IPS DF 19.7 (cell line): ENCODE data around the gene PGGHG.
"Not testable (repeated sequence)": the region's sequence is repeated elsewhere in the genome, so short reads cannot be mapped to it uniquely, and the experiment has no call there.

Source experiments
- DNase-seq: peaks from one replicate; pipeline ENCODE4 v3.0.0-alpha.2; 2013; ENCODE audit warnings: low read depth, low spot score

The PGGHG gene

DNA sequence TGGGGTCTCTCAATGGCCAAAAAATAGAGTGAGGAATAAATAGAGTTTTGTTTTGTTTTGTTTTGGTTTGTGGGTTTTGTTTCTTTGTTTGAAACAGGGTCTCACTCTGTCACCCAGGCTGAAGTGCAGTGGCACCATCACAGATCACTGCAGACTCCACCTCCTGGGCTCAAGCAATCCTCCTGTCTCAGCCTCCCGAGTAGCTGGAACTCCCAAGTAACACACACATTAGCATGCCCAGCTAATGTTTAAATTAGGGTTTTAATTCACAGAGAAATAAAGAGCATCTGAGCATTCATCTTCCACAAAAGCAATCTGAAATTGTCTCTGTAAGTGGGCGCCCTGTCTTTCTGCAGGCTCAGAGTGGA, 40.9 kb downstream of the PGGHG start:
- DNase-seq, result no peak

DNA sequence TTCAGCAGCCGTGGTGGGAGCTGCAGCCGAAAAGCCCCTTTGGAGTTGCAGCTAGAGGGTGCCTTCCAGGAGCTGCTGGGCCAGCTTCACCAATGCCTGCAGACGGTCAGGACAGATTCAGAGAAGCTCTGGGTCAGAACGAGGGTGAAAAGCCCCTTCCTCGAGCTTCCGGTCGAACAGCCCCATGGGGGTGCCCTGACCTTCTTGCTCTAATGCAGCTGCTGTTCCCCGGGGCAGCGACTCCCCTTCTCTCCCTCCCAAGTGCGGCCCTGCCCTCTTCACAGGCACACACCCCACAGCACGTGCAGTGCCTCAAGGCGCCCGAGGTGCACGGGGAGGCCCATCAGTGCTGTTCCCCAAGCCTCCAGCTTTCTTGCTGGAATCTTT, 41.4 kb downstream of the PGGHG start:
- DNase-seq, result no peak

DNA sequence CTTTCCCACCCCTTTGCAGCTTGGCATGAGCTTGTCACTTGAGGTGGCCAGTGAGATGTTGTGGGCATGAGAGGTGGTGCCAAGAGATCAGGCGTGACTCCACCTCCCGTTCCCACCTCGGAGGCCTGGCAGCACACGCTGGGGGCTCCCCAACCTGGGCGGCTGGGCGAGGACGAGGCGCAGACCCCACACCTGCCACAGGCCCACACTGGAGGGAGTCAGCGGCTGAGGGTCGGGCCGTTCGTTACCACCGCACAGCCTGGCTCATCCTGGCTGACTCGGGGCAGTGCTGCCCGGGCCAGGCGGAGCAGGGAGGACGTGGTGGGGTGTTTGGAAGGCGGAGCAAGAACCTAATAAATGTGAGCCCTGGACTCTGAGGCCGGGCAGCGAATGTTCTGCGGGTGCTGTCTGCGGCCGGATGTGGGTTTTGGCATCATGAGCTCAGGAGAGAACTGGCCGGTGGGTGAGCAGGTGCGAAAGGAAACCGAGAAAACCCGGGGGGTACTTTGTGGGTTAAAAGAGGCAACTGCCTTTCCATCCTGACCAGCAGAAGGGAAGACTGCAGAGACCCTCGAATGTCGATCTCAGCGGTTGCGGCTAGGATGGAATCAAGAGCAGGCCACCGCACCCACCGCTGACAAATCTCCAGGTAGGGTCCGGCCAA, 41.9 kb downstream of the PGGHG start:
- no peak for DNase-seq

DNA sequence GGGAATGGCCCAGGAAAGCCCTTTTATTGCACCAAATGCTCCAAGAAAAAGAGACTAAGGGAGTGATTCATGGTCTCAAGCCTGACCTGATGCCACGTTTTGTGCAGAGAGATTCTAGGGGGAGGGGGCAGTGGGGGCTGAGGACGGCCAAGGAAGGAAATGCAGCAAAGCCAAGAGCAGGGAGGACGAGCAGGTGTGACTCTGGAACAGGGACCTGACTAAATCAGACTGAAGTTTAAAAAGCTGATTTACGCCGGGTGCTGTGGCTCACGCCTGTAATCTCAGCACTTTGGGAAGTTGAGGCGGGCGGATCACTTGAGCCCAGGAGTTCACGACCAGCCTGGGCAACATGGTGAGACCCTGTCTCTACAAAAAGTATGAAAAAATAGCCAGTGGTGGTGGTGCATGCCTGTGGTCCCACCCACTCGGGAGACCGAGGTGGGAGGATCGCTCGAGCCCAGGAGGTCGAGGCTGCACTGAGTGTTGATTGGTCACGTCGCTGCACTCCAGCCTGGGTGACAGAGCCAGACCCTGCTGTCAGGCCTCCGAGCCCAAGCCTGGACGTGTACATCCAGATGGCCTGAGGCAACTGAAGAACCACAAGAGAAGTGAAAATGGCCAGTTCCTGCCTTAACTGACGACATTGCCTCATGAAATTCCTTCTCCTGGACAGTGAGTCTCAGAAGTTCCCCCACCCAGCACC, 42.6 kb downstream of the PGGHG start:
- DNase-seq, result no peak

DNA sequence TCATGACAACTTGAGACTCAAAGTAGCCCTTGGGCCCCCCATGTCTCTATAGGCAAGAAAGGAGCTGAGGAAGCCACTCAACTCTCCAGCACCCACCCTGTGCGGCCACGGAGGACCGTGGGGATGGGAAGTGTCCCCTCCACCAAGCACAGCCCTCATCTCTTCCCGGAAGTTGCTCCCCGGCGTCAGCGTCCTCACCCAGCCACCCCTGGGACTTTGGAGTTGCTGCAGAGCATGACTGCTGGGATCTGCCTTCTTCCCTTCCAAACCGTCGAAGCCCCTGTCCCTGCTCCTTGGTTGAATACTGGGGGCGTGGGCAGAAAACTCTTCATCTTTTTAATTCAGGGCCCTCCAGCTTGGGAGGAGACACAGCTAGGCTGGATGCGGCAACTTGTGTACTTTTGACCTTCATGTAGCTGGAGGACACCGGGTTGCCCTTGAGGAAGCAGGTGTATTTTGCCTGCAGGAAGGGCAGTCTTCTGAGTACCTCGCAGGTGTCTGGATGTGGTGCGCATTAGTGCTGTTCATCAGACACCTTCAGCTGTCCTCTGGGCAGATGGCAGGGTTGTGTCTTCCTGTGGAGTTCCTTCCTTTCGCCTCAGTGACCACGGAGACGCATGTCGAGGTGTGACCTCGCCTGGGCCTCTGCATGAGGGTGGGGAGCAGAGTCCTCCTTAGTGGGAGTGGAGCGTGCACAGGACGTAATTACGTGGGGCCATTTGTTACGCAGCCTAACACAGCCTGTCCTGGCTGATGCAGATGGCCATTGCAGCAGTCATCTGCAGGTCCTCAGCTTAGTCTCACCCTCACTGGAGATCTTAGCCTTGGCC, 43.9 kb downstream of the PGGHG start:
- DNase-seq, result no peak

DNA sequence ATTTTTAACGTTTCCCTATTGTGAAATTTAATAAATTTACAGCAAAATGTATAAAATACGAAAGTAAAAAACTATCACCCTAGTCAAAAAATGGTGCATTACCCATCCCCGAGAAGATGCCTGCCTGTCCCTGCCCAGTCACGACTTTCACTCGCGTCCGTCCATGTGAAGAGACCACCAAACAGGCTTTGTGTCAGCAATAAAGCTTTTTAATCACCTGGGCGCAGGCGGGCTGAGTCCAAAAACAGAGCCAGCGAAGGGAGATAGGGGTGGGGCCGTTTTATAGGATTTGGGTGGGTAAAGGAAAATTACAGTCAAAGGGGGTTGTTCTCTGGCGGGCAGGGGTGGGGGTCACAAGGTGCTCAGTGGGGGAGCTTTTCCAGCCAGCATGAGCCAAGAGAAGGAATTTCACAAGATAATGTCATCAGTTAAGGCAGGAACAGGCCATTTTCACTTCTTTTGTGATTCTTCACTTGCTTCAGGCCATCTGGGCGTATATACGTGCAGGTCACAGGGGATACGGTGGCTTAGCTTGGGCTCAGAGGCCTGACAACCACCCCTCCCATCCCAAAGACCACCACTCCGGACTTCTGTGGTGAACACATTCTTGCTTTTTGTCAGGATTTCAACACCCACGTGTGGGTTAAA, 44.8 kb downstream of the PGGHG start:
- not testable (repeated sequence) for DNase-seq

DNA sequence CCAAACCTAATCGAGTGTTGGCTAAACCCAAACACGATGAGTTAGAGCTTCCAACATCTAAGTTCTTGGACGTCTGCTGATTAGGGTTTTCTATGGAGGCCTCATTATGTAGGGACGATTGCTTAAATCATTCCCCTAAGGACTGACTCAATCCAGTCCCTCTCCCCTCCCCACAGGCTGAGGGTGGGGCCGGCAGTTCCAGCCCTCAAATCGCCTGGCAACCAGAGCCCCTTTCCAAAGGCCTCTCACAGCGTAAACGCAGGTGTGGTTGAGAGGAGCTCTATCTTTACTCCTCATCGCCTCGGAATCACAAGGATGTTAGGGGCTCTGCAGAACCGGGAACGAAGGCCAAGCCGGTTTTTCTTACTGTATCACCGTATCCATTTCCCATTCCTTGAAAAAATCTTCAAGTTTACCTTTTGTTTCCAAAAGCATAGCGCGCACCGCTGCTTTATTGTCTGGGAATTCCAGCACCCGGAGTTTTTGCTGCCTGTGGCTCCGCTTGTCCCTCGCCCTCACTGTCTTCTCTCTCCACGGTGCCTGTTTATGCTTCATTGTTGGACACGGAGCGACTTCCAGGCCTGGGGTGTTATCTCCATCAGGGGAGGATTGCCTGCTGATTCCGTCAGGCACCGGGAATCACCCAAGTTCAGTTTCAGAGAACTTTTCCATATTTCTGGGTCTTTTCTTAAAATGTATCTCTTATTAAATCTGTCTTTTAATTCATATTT, 45.5 kb downstream of the PGGHG start:
- DNase-seq, result no peak

DNA sequence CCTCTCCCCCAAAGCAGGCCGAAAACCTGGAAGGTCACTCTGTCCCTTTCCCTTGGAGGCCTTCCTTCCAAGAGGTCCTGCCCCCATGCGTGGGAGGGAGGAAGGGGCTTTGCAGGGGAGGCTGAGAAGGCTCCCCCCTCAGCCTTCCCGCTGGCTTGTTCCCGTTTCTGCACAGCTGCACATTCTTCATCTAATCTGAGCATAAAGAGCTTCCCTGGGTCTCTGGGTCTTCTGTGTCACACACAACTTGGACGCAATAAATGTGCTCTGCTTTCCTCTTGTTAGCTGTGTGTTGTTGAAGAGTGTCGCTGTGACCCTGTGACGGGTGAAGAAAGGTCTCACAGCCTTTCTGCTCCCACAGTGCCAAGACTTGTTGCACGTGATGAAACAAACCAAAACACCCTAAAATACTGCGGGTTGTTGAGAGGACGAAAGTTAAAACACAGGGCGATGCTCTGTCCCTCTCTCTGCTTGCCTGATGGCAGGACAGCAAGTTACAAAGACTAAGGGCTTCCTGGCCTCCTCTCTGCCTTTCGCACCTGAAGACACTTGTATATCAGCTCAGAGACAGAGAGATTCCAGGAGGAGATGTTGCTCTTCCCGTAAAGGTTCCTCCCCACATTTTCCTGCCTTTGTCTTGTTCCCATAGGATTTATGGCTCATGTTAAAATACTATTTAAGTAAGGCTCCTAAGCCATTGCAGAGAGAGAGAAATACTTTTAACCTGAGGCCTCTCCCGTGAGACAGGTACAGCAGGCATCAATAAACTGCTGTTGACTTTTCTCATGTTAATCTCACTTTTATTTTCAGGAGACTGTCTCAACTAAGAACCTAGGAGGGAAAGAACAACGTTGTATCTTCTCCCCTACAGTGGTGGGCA, 47.1 kb downstream of the PGGHG start:
- no peak for DNase-seq

DNA sequence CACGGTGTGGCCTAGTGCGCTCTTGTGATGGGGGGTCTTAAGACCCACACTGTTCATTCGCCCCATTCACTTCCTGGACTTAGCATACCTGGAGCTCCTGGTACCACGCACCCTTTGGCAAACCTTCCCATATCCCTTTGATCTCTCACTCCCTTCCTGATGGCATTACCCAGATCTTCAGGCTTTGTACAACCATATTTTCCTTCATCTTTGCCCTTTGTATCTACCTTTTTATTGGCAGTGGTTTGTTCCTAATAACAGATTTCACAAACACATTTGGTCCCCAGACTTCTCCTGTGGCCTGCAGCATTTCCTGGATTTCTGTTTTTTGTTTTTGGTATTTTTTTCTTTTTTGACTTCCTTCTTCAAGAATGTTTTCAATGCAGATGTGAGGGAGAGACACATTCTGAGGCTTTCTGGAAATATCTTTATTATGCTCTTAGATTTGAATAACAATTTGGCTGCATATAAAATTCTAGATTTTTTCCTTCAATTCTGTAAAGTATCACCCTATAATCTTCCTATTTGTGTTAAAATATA, 47.8 kb downstream of the PGGHG start:
- no peak for DNase-seq

DNA sequence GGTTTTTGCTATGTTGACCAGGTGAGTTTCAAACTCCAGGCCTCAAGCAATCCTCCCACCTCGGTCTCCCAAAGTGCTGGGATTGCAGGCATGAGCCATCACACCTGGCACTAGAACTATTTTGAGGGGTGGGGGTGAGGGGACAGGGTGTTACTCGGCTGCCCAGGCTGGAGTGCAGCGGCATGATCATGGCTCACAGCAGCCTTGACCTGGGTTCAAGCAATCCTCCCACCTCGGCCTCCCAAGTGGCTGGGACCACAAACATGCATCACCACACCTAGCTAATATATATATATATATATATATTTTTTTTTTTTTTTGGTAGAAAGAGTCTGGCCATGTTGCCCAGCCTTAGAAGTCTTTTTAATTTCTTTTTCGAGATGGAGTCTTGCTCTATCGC, 48.8 kb downstream of the PGGHG start:
- no peak for DNase-seq

DNA sequence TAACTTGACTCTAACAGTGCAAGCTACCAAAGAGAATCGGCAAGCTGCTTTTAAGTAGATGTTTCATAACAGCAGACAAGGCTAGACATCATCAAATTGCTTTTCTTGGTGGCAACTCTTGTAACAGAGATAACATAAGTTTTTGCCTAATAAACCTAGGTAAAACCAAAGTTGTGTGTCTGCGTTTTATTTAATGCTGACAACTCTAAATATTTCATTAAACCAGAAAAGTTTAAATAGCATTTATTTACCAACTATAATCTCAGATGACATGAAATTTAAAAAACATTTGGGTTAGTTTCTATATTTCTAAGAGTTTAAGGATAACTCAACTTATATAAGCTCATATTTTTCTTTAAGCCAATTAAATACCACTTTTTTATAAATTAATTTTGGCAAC, 51.0 kb downstream of the PGGHG start:
- no peak for DNase-seq

DNA sequence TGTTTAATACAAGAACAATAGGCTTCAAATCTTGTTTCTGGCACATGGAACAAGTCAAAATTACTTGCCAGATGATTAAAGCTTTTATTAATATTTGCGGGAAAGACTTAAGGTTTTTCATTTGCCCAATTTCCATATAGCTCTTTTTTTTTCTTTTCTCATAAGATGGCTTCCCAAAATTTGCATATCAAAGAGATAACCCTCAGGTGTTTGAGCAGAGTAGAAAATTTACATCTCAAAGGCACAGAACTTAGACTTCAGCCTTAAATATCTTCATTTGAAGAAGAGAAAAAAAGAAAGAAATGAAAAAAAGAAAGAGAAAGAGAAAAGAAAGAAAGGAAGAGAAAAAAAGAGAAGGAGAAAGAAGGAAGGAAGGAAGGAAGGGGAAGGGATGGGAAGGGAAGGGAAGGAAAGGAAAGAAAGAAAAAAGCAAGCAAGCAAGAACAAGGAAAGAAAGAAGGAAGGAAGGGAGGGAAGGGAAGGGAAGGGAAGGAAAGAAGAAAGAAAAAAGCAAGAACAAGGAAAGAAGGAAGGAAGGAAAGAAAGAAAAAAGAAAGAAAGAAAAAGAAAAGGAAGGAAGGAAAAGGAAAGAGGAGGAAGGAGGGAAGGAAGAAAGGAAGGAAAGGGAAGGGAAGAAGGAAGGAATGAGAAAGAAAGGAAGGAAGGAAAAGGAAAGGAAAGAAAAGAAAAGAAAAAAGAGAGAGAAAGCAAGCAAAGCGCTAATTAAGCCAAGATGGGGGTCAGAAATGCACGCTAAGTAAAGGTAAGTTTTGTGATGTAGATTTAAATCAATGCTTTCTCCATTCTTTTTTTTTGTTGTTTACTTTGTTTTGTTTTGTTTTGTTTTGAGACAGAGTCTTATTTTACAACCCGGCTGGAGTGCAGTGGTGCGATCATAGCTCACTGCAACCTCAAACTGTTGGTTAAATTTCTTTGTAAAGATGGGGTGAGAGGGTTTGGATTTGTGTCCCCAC, 51.9 kb downstream of the PGGHG start:
- no peak for DNase-seq

DNA sequence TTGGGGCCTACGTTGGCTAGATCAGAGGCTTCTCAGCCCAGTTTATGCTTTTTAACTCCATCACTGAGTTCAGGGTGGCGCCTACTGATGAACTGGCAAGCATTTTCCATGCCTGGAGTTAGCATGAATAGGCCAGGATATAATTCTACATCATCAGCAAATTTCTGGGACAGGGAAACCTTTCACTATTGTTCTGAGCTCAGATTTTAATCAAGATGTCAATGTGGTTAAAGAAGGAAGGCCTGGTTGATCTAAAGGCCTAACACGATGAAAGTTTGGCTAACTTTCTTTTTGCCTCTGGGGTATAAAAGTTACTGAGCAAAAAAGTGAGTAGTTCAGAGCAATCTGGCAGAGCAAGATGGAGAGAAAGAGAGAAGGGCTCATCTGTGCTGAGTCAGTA, 53.4 kb downstream of the PGGHG start:
- DNase-seq, result no peak

DNA sequence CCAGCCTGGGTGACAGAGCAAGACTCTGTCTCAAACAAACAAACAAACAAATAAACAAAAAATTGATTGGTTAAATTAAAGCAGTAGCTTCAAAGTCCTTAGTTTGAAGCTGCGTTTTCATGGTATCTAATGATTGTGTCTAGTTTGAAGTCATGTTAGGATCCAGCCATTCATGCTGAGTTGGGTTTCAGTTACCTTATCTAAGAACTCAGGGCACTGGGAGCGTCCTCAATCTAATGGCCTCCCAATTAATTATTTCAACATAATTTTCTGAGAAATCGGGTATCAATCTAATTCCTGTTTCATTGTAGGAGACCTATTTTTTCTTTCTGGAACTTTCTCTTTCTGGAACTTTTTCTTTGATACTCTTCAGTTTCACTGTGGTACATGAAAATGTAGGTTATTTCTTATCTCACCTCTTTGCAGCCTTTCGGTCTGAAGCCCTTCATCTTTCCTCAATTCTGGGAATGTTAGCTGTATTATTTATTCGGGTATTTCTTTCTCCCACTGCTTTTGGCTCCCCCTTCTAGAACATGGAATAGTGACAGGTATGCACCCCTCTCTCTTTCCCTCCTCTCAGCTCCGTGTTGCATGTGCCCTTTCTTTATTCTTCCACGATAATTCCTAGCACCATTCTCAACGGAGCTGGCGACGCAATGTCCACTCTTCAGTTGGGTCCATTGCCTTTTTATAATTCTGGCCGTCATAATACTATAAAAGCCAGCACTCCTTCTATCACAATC, 56.1 kb downstream of the PGGHG start:
- DNase-seq, result no peak
